LNCaP clone FGC (cell line): ENCODE results near the gene GLRA3.
"Not testable (repeated sequence)": the region's sequence is repeated elsewhere in the genome, so short reads cannot be mapped to it uniquely, and the experiment has no call there.

Source experiments
- DNase-seq: peaks from one replicate; pipeline ENCODE4 v3.0.0-alpha.2; 2011; ENCODE audit warnings: low read depth
- H3K4me3 ChIP-seq: 2 replicates; pipeline ENCODE4 v1.5.1; 2011; ENCODE audit warnings: mild to moderate bottlenecking, low read depth, low read length, control low read depth
- TF ChIP-seq, protein P1 (sequence below): IDR thresholded peaks from 2 replicates; pipeline ENCODE4 v1.5.1; 2012; ENCODE audit warnings: mild to moderate bottlenecking; ENCODE audit not compliant: control insufficient read depth, insufficient read depth; ENCODE audit errors: extremely low read depth

Gene GLRA3

GRCh38 chr4:174707902-174708301 is 121.1 kb downstream of the GLRA3 start:
- H3K4me3 ChIP-seq = no peak overlapping the region
- TF ChIP-seq, protein P1, sequence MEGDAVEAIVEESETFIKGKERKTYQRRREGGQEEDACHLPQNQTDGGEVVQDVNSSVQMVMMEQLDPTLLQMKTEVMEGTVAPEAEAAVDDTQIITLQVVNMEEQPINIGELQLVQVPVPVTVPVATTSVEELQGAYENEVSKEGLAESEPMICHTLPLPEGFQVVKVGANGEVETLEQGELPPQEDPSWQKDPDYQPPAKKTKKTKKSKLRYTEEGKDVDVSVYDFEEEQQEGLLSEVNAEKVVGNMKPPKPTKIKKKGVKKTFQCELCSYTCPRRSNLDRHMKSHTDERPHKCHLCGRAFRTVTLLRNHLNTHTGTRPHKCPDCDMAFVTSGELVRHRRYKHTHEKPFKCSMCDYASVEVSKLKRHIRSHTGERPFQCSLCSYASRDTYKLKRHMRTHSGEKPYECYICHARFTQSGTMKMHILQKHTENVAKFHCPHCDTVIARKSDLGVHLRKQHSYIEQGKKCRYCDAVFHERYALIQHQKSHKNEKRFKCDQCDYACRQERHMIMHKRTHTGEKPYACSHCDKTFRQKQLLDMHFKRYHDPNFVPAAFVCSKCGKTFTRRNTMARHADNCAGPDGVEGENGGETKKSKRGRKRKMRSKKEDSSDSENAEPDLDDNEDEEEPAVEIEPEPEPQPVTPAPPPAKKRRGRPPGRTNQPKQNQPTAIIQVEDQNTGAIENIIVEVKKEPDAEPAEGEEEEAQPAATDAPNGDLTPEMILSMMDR = no peak

GRCh38 chr4:174707051-174707676 is 121.9 kb downstream of the GLRA3 start:
- H3K4me3 ChIP-seq = no peak overlapping the region
- TF ChIP-seq, protein P1 = no peak
- no peak for DNase-seq

More at GRCh38 chr4:174707902-174708301, 121.1 kb downstream of the GLRA3 start:
- no peak for DNase-seq

DNA sequence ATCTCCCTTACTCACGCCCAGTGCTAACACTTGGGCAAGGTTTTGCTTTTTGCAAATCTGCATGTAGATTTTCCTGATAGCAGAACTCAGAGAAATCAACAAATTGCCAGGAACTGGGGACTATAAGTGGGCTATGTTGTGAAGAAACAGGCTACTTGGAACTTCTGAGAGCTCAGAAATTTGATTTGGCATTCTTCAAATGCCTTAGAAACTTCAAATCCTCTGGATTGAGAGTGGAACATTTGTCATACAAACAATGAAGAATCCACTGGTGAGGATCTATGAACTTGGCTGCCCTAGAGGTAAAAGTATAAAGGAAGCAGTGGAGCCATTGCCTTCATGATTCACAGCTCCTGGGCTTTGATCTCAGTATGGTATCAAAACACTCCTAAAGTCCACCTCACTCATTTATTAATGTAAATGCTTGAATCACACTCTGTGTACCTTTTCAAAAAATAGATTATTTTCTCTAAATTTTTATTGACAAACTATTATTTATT is 126.0 kb downstream of the GLRA3 start:
- TF ChIP-seq, protein P1 = no peak
- H3K4me3 ChIP-seq = no peak overlapping the region
- DNase-seq = no peak

DNA sequence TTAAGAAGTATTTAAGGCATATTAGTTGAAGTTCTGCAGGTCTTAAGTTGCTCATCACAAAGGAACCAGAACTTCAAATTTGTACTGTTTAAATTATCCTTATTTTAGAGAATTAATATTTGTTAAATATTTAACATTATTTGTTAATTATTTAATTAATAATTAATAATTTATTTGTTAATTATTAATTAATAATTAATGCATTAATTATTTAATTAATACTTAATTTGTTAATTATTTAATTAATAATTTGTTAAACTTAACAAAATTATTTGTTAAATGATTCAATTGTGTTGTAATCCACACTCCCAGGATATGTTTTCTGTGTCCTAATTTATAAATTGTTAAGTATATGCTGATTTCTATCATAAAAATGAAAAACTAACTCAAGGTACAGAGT is 129.4 kb downstream of the GLRA3 start:
- DNase-seq = no peak
- no peak overlapping the region for H3K4me3 ChIP-seq
- TF ChIP-seq, protein P1 = no peak

DNA sequence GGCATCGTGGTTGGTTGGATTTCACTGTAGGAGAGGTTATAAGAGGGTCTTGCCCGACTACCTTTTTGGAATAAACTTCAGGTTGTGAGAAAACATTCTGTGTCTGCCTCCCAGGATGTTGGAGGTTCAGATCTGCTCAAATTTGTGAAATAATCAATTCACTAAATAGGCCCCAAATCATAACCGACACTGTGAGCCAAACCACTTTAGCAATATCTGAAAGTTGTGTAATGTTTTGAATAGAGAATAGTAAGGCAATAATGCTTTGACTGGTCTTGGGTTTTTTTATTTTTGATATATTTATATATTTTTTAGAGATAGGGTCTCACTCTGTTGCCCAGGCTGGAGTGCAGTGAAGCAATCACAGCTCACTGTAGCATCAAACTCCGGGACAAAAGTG is 131.2 kb downstream of the GLRA3 start:
- no peak for DNase-seq
- H3K4me3 ChIP-seq = no peak overlapping the region
- TF ChIP-seq, protein P1 = no peak

DNA sequence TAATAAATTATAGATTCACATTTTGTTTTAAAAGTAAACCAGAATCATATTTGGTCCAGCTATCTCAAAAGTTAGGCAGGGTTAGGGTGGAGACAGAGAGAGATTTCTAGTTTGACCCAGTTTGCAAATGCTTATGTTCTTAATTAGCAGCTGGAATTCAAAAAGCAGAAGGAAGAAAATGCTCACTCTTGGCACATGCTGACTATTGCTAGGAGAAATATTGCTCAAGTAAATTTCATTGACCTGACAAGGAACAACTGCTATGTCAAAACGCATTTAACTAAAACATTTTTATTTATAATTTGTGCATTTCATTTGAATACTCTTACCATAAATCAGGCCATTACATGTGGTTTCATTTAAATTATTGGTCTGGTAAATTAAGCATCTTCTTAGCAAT is 131.8 kb downstream of the GLRA3 start:
- no peak overlapping the region for H3K4me3 ChIP-seq
- TF ChIP-seq, protein P1 = no peak
- no peak for DNase-seq

GRCh38 chr4:174696657-174697056 is 132.4 kb downstream of the GLRA3 start:
- no peak for DNase-seq
- TF ChIP-seq, protein P1 = no peak
- H3K4me3 ChIP-seq = no peak overlapping the region

GRCh38 chr4:174691876-174692275 is 137.2 kb downstream of the GLRA3 start:
- H3K4me3 ChIP-seq, DNase-seq: not testable (repeated sequence)
